Fibroblast of pulmonary artery (primary cell): Measurements from ENCODE around the gene SHANK2.

ENCODE experiments used
- DNase-seq: peaks from one replicate; pipeline ENCODE4 v3.0.0-alpha.2; 2010; ENCODE audit warnings: low read depth
- H3K4me3 ChIP-seq: replicated peaks from 2 replicates; pipeline ENCODE4 v1.5.1; 2011; ENCODE audit warnings: low read depth, mild to moderate bottlenecking, control low read depth, low read length, moderate library complexity
- CTCF ChIP-seq: IDR thresholded peaks from 2 replicates; pipeline ENCODE4 v1.5.1; 2011; ENCODE audit warnings: mild to moderate bottlenecking, control low read depth, low read length, inconsistent platforms; ENCODE audit errors: missing control alignments

The SHANK2 gene

GRCh38 chr11:71244116-71244810 lies 8.1 kb downstream of the SHANK2 start:
- no peak for TF ChIP-seq CTCF
- no peak overlapping the region for H3K4me3 ChIP-seq
- no peak for DNase-seq

GRCh38 chr11:71242391-71242790 lies 10.0 kb downstream of the SHANK2 start:
- no peak for DNase-seq
- no peak overlapping the region for H3K4me3 ChIP-seq
- TF ChIP-seq CTCF: no peak

GRCh38 chr11:71241721-71242259 lies 10.6 kb downstream of the SHANK2 start:
- no peak for DNase-seq
- no peak for TF ChIP-seq CTCF
- no peak overlapping the region for H3K4me3 ChIP-seq

- no peak overlapping the region for H3K4me3 ChIP-seq
- TF ChIP-seq CTCF: no peak
- DNase-seq: peak; percentile 88
Observed at GRCh38 chr11:71240865-71241691, 11.3 kb downstream of the SHANK2 start.

GRCh38 chr11:71240061-71240690 lies 12.2 kb downstream of the SHANK2 start:
- no peak overlapping the region for H3K4me3 ChIP-seq
- TF ChIP-seq CTCF: no peak
- no peak for DNase-seq

GRCh38 chr11:71239581-71239980 lies 12.8 kb downstream of the SHANK2 start:
- no peak overlapping the region for H3K4me3 ChIP-seq
- no peak for DNase-seq
- TF ChIP-seq CTCF: no peak
